Measurements from ENCODE around the gene BIVM. TPM values are rescaled to one million over a fixed set of nuclear protein-coding genes. Genes with fewer than 3 reads are reported as not detected.

The BIVM gene
- total and polyA plus RNA-seq, 4 donors, result 30.6 to 62.2 (median 52.6) TPM

DNA sequence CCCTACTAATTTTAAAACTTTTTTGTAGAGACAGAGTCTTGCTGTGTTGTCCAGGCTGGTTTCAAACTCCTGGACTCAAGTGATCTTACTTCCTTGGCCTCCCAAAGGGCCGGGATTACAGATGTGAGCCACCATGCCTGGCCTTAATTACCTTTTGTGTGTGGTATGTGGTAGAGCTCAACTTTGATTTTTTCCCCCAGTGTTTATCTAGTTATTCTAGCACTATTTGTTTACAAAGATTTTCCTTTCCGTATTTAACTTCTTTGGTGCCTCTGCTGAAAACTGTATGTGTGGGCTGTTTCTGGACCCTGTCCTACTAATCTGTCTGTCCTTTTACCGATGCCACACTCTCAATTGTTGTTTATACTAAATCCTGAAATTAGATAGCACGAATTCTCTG lies 37.6 kb downstream of the BIVM start:
- Histone ChIP-seq H3K9me3 (ENCODE audit: control insufficient read depth, insufficient read depth, low read length) (no peaks in the 10 kb centered on the region), H3K27ac (ENCODE audit: low read depth, low read length) (no peak overlapping the region), H3K36me3 (ENCODE audit: control insufficient read depth, insufficient read depth, low read length) (peaks cover 38% of the 10 kb centered on the region), H3K27me3 (ENCODE audit: control insufficient read depth, insufficient read depth, low read length) (no peaks in the 10 kb centered on the region), H3K4me1 (ENCODE audit: control insufficient read depth, insufficient read depth, low read length) (no peaks in the 10 kb centered on the region), H3K4me3 (ENCODE audit: low read depth, low read length) (no peak overlapping the region)
- no CpG with 5 or more reads among the region's 4 CpGs for WGBS (ENCODE audit: insufficient coverage)
- DNase-seq (ENCODE audit: low read depth in 4 of 6, low spot score in 6 of 6), result no peak

DNA sequence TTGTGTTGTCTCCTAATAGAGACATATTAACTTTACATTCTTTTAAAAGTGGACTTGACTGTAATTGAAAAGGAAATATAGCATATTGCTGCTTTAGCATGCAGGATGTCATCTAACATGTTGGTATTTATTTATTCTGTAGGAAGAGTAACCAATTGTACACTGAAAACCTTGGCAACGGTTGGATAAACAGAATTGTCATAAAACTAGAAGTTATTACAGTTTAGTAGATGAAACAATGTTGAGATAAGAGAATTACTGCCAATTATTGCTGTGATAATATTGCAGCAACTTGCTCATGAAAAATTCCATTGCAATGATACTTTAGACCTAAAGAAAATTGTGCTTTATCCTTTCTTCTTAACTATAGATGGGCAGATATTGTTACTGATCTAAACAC lies 39.4 kb downstream of the BIVM start:
- H3K4me1 ChIP-seq (ENCODE audit: control insufficient read depth, insufficient read depth, low read length), result no peaks in the 10 kb centered on the region
- H3K9me3 ChIP-seq (ENCODE audit: control insufficient read depth, insufficient read depth, low read length), result no peaks in the 10 kb centered on the region
- no peak for DNase-seq (ENCODE audit: low read depth in 4 of 6, low spot score in 6 of 6)
- no peak overlapping the region for H3K27ac ChIP-seq (ENCODE audit: low read depth, low read length)
- H3K27me3 ChIP-seq (ENCODE audit: control insufficient read depth, insufficient read depth, low read length), result no peaks in the 10 kb centered on the region
- H3K36me3 ChIP-seq (ENCODE audit: control insufficient read depth, insufficient read depth, low read length), result peaks cover 32% of the 10 kb centered on the region
- no peak overlapping the region for H3K4me3 ChIP-seq (ENCODE audit: low read depth, low read length)
- 100% methylated on average over 1 of the region's 1 CpG for WGBS (ENCODE audit: insufficient coverage)

- Histone ChIP-seq H3K27ac (ENCODE audit: low read depth, low read length) (no peak overlapping the region), H3K9me3 (ENCODE audit: control insufficient read depth, insufficient read depth, low read length) (no peaks in the 10 kb centered on the region), H3K4me3 (ENCODE audit: low read depth, low read length) (no peak overlapping the region), H3K36me3 (ENCODE audit: control insufficient read depth, insufficient read depth, low read length) (peaks cover 30% of the 10 kb centered on the region), H3K27me3 (ENCODE audit: control insufficient read depth, insufficient read depth, low read length) (no peaks in the 10 kb centered on the region), H3K4me1 (ENCODE audit: control insufficient read depth, insufficient read depth, low read length) (no peaks in the 10 kb centered on the region)
- 89% methylated on average over 1 of the region's 4 CpGs for WGBS (ENCODE audit: insufficient coverage)
- DNase-seq (ENCODE audit: low read depth in 4 of 6, low spot score in 6 of 6), result no peak
Measured at GRCh38 chr13:102838982-102839381, 40.1 kb downstream of the BIVM start.

GRCh38 chr13:102839462-102839861 lies 40.5 kb downstream of the BIVM start:
- H3K4me3 ChIP-seq (ENCODE audit: low read depth, low read length), result no peak overlapping the region
- no peaks in the 10 kb centered on the region for H3K9me3 ChIP-seq (ENCODE audit: control insufficient read depth, insufficient read depth, low read length)
- no peak for DNase-seq (ENCODE audit: low read depth in 4 of 6, low spot score in 6 of 6)
- H3K27me3 ChIP-seq (ENCODE audit: control insufficient read depth, insufficient read depth, low read length), result no peaks in the 10 kb centered on the region
- 85% methylated on average over 3 of the region's 5 CpGs for WGBS (ENCODE audit: insufficient coverage)
- H3K36me3 ChIP-seq (ENCODE audit: control insufficient read depth, insufficient read depth, low read length), result peaks cover 30% of the 10 kb centered on the region
- no peaks in the 10 kb centered on the region for H3K4me1 ChIP-seq (ENCODE audit: control insufficient read depth, insufficient read depth, low read length)
- H3K27ac ChIP-seq (ENCODE audit: low read depth, low read length), result no peak overlapping the region

DNA sequence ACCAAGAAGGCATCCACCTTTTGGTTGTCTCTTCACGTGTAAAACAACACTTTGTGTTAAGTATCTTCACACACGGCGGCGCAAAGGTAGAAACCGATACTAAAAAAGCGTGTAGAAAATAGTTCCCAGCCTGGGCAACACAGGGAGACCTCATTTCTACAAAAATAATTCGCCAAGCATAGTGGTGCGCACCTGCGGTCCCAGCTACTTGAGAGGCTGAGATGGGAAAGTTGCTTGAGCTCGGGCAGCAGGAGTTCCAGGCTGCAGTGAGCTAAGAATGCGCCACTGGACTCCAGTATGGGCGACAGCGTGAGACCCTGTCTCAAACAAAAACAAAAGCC lies 46.3 kb downstream of the BIVM start:
- Histone ChIP-seq H3K9me3 (ENCODE audit: control insufficient read depth, insufficient read depth, low read length) (no peaks in the 10 kb centered on the region), H3K27ac (ENCODE audit: low read depth, low read length) (peak overlapping the region; percentile 99), H3K36me3 (ENCODE audit: control insufficient read depth, insufficient read depth, low read length) (peaks cover 12% of the 10 kb centered on the region), H3K4me1 (ENCODE audit: control insufficient read depth, insufficient read depth, low read length) (peaks cover 8% of the 10 kb centered on the region), H3K27me3 (ENCODE audit: control insufficient read depth, insufficient read depth, low read length) (no peaks in the 10 kb centered on the region), H3K4me3 (ENCODE audit: low read depth, low read length) (peak overlapping the region; percentile 100)
- 0% methylated on average over 13 of the region's 13 CpGs for WGBS (ENCODE audit: insufficient coverage)
- no peak for DNase-seq (ENCODE audit: low read depth in 4 of 6, low spot score in 6 of 6)

GRCh38 chr13:102845630-102846260 lies 46.8 kb downstream of the BIVM start, which contains the start of gene ERCC5:
TSS of gene ERCC5 (plus strand) at chr13:102846032. CDS start at chr13:102846267, 235 bp downstream.
- 0% methylated on average over 49 of the region's 49 CpGs for WGBS (ENCODE audit: insufficient coverage)
- peak; percentile 95 to 99 (median 98) for DNase-seq (ENCODE audit: low read depth in 4 of 6, low spot score in 6 of 6)
- no peaks in the 10 kb centered on the region for H3K27me3 ChIP-seq (ENCODE audit: control insufficient read depth, insufficient read depth, low read length)
- H3K4me1 ChIP-seq (ENCODE audit: control insufficient read depth, insufficient read depth, low read length), result peaks cover 8% of the 10 kb centered on the region
- peak within 1 kb of the TSS; percentile 100 for H3K4me3 ChIP-seq (ENCODE audit: low read depth, low read length)
- no peaks in the 10 kb centered on the region for H3K9me3 ChIP-seq (ENCODE audit: control insufficient read depth, insufficient read depth, low read length)
- H3K27ac ChIP-seq (ENCODE audit: low read depth, low read length), result peak within 1 kb of the TSS; percentile 99
- peaks cover 9% of the 10 kb centered on the region for H3K36me3 ChIP-seq (ENCODE audit: control insufficient read depth, insufficient read depth, low read length)

GRCh38 chr13:102846261-102847015 lies 47.5 kb downstream of the BIVM start:
- H3K27ac ChIP-seq (ENCODE audit: low read depth, low read length), result peak overlapping the region; percentile 99
- H3K36me3 ChIP-seq (ENCODE audit: control insufficient read depth, insufficient read depth, low read length), result peaks cover 9% of the 10 kb centered on the region
- WGBS (ENCODE audit: insufficient coverage), result 0% methylated on average over 19 of the region's 31 CpGs
- peaks cover 8% of the 10 kb centered on the region for H3K4me1 ChIP-seq (ENCODE audit: control insufficient read depth, insufficient read depth, low read length)
- H3K9me3 ChIP-seq (ENCODE audit: control insufficient read depth, insufficient read depth, low read length), result no peaks in the 10 kb centered on the region
- H3K27me3 ChIP-seq (ENCODE audit: control insufficient read depth, insufficient read depth, low read length), result no peaks in the 10 kb centered on the region
- peak in 5 of 6 donors; percentile 4 to 65 (median 22) for DNase-seq (ENCODE audit: low read depth in 4 of 6, low spot score in 6 of 6)
- H3K4me3 ChIP-seq (ENCODE audit: low read depth, low read length), result peak overlapping the region; percentile 100

- WGBS (ENCODE audit: insufficient coverage), result 33% methylated on average over 2 of the region's 12 CpGs
- Histone ChIP-seq H3K9me3 (ENCODE audit: control insufficient read depth, insufficient read depth, low read length) (no peaks in the 10 kb centered on the region), H3K27ac (ENCODE audit: low read depth, low read length) (peak overlapping the region; percentile 17), H3K27me3 (ENCODE audit: control insufficient read depth, insufficient read depth, low read length) (no peaks in the 10 kb centered on the region), H3K4me3 (ENCODE audit: low read depth, low read length) (peak overlapping the region; percentile 100), H3K4me1 (ENCODE audit: control insufficient read depth, insufficient read depth, low read length) (peaks cover 8% of the 10 kb centered on the region), H3K36me3 (ENCODE audit: control insufficient read depth, insufficient read depth, low read length) (peaks cover 6% of the 10 kb centered on the region)
- DNase-seq (ENCODE audit: low read depth in 4 of 6, low spot score in 6 of 6), result peak in 5 of 6 donors; percentile 7 to 82 (median 20)
Measured at GRCh38 chr13:102847272-102848234, 48.6 kb downstream of the BIVM start.

- 100% methylated on average over 2 of the region's 6 CpGs for WGBS (ENCODE audit: insufficient coverage)
- Histone ChIP-seq H3K27me3 (ENCODE audit: control insufficient read depth, insufficient read depth, low read length) (no peaks in the 10 kb centered on the region), H3K27ac (ENCODE audit: low read depth, low read length) (no peak overlapping the region), H3K9me3 (ENCODE audit: control insufficient read depth, insufficient read depth, low read length) (no peaks in the 10 kb centered on the region), H3K4me1 (ENCODE audit: control insufficient read depth, insufficient read depth, low read length) (peaks cover 8% of the 10 kb centered on the region), H3K4me3 (ENCODE audit: low read depth, low read length) (no peak overlapping the region), H3K36me3 (ENCODE audit: control insufficient read depth, insufficient read depth, low read length) (peaks cover 6% of the 10 kb centered on the region)
- DNase-seq (ENCODE audit: low read depth in 4 of 6, low spot score in 6 of 6), result no peak
Measured at GRCh38 chr13:102848956-102849355, 50.0 kb downstream of the BIVM start.
